ENCODE data around the gene TEKT5. TPM values are rescaled to one million over a fixed set of nuclear protein-coding genes. Genes with fewer than 3 reads are reported as not detected.
"Not testable (repeated sequence)": the region's sequence is repeated elsewhere in the genome, so short reads cannot be mapped to it uniquely, and the experiment has no call there.

Gene TEKT5
- total RNA-seq, 2 donors from 2014 or later, result 0.31 TPM; not detected in 1

DNA sequence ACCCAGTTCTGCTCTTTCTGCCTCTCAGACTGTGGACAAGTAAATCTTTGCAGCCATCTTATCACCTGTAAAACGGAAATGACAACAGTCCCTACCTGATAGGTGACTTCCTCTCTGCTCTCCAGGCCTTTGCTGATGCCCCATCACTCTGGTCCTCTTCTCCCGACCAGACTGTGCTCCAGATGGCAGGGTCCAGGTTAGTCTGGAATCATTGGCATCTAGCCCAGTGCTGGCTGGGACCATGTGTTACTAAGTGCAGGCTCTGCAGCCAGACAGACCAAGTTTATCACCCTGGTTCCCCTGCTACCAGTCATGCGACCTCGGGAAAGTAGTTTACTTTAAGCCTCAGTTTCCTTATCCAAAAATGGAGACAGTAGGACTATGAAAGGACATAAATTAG is 47.1 kb upstream of the TEKT5 start:
- no peak overlapping the region for H3K4me3 Mint-ChIP-seq
- no peaks in the 10 kb centered on the region for H3K9me3 ChIP-seq (ENCODE audit: control insufficient read depth, low read length)
- TF ChIP-seq, protein P1, sequence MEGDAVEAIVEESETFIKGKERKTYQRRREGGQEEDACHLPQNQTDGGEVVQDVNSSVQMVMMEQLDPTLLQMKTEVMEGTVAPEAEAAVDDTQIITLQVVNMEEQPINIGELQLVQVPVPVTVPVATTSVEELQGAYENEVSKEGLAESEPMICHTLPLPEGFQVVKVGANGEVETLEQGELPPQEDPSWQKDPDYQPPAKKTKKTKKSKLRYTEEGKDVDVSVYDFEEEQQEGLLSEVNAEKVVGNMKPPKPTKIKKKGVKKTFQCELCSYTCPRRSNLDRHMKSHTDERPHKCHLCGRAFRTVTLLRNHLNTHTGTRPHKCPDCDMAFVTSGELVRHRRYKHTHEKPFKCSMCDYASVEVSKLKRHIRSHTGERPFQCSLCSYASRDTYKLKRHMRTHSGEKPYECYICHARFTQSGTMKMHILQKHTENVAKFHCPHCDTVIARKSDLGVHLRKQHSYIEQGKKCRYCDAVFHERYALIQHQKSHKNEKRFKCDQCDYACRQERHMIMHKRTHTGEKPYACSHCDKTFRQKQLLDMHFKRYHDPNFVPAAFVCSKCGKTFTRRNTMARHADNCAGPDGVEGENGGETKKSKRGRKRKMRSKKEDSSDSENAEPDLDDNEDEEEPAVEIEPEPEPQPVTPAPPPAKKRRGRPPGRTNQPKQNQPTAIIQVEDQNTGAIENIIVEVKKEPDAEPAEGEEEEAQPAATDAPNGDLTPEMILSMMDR (conservative IDR thresholded peaks at IDR 0.05), result no peak
- H3K9me3 Mint-ChIP-seq, result no peaks in the 10 kb centered on the region
- DNase-seq, result no peak
- 89 to 91% methylated on average over 4 of the region's 4 CpGs for WGBS, 2 experiments (ENCODE audit: insufficient coverage in 1 of 2, insufficient read length in 1 of 2)
- H3K27me3 Mint-ChIP-seq (ENCODE audit: insufficient read depth), result no peaks in the 10 kb centered on the region
- no peak overlapping the region for H3K9ac ChIP-seq (ENCODE audit: extremely low read depth, low read length, poor library complexity, severe bottlenecking)
- no peak overlapping the region for H3K4me3 ChIP-seq (ENCODE audit: low read length)
- no peaks in the 10 kb centered on the region for H3K27me3 ChIP-seq (ENCODE audit: control insufficient read depth, insufficient read depth, low read length, poor library complexity, severe bottlenecking)
- no peak overlapping the region for H3K27ac Mint-ChIP-seq
- H3K4me1 ChIP-seq (ENCODE audit: control insufficient read depth, insufficient read depth, low read length), result no peaks in the 10 kb centered on the region
- no peak overlapping the region for H3K27ac ChIP-seq (ENCODE audit: low read depth, low read length)
- peaks cover 10% of the 10 kb centered on the region for H3K36me3 Mint-ChIP-seq (ENCODE audit: low read depth)
- no peaks in the 10 kb centered on the region for H3K36me3 ChIP-seq (ENCODE audit: control insufficient read depth, insufficient read depth, low read length)
- peaks cover 10% of the 10 kb centered on the region for H3K4me1 Mint-ChIP-seq

DNA sequence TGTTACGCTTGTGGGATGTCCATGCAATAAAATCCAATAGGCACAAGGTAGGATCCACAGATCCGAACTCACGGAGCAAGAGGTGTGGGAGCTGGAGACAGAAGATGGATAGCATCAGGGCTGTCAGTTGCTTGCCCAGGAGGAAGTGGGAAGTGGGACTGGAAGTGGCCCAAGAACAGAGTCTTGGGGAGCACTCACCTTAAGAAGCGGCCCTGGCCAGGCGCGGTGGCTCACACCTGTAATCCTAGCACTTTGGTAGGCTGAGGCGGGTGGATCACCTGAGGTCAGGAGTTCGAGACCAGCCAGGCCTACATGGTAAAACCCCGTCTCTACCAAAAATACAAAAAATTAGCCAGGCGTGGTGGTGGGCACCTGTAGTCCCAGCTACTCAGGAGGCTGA is 46.5 kb upstream of the TEKT5 start:
- not testable (repeated sequence) for H3K4me3 ChIP-seq (ENCODE audit: low read length); H3K27me3 ChIP-seq (ENCODE audit: control insufficient read depth, insufficient read depth, low read length, poor library complexity, severe bottlenecking); H3K27ac Mint-ChIP-seq; DNase-seq; H3K27me3 Mint-ChIP-seq (ENCODE audit: insufficient read depth); H3K4me1 ChIP-seq (ENCODE audit: control insufficient read depth, insufficient read depth, low read length); H3K4me3 Mint-ChIP-seq; H3K9me3 ChIP-seq (ENCODE audit: control insufficient read depth, low read length); H3K9ac ChIP-seq (ENCODE audit: extremely low read depth, low read length, poor library complexity, severe bottlenecking); H3K9me3 Mint-ChIP-seq; H3K27ac ChIP-seq (ENCODE audit: low read depth, low read length); H3K36me3 ChIP-seq (ENCODE audit: control insufficient read depth, insufficient read depth, low read length)
- peaks cover 10% of the 10 kb centered on the region for H3K4me1 Mint-ChIP-seq
- WGBS, 2 experiments (ENCODE audit: insufficient coverage in 1 of 2, insufficient read length in 1 of 2), result 92 to 96% methylated on average over 7 to 10 of the region's 10 CpGs
- peaks cover 10% of the 10 kb centered on the region for H3K36me3 Mint-ChIP-seq (ENCODE audit: low read depth)

DNA sequence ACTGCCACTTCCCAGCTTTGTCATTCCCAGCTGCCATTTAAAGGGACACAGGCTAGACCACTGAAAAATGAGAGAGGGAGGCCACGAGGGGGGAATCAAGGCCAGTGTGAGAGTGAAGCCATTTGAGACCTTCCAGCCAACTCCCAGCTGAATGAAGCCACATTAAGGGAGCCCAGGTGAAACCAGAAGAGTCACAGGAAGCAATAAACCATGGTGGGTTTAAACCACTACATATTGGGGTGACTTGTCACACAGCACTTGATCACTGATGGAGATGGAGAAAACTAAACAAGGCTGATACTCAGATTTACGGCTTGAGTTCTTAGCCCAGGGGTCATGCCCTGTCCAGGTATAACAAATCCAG is 46.1 kb upstream of the TEKT5 start:
- TF ChIP-seq, protein P1 (conservative IDR thresholded peaks at IDR 0.05), result no peak
- peaks cover 10% of the 10 kb centered on the region for H3K4me1 Mint-ChIP-seq
- H3K27ac Mint-ChIP-seq, result no peak overlapping the region
- Histone ChIP-seq H3K27ac (ENCODE audit: low read depth, low read length) (no peak overlapping the region), H3K9me3 (ENCODE audit: control insufficient read depth, low read length) (no peaks in the 10 kb centered on the region), H3K4me3 (ENCODE audit: low read length) (no peak overlapping the region), H3K9ac (ENCODE audit: extremely low read depth, low read length, poor library complexity, severe bottlenecking) (no peak overlapping the region), H3K27me3 (ENCODE audit: control insufficient read depth, insufficient read depth, low read length, poor library complexity, severe bottlenecking) (no peaks in the 10 kb centered on the region), H3K36me3 (ENCODE audit: control insufficient read depth, insufficient read depth, low read length) (no peaks in the 10 kb centered on the region), H3K4me1 (ENCODE audit: control insufficient read depth, insufficient read depth, low read length) (no peaks in the 10 kb centered on the region)
- 90 to 92% methylated on average over 2 of the region's 2 CpGs for WGBS, 2 experiments (ENCODE audit: insufficient coverage in 1 of 2, insufficient read length in 1 of 2)
- peaks cover 6% of the 10 kb centered on the region for H3K36me3 Mint-ChIP-seq (ENCODE audit: low read depth)
- H3K4me3 Mint-ChIP-seq, result no peak overlapping the region
- no peak for DNase-seq
- no peaks in the 10 kb centered on the region for H3K27me3 Mint-ChIP-seq (ENCODE audit: insufficient read depth)
- no peaks in the 10 kb centered on the region for H3K9me3 Mint-ChIP-seq

All from endodermal cell (in vitro differentiated cells).